Left hindlimb (tissue), 1 donor: ENCODE results near the gene NOC3L.
"Not testable (repeated sequence)": the region's sequence is repeated elsewhere in the genome, so short reads cannot be mapped to it uniquely, and the experiment has no call there.

Experiments used
- DNase-seq: peaks from one replicate; pipeline ENCODE4 v3.0.0-alpha.2; 2018

The NOC3L gene

DNA sequence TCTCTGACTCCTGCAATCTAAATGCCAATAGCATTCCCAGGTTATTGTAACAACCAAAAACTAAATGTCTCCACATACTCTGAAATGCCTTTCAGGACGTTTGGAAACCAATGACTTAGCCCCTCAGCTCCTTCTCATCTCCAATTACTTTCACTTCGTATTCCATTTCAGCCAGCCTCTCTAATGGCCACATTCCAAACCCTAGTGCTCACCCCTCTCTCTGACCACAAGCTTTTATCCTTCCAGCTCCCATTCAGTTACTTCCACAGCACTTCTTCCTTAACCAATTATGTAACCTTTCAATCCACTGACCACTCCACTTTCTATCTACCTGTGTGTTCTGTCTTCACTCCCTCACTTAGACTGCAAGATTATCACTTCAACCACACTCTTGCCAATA lies 4.3 kb downstream of the NOC3L start:
- no peak for DNase-seq

DNA sequence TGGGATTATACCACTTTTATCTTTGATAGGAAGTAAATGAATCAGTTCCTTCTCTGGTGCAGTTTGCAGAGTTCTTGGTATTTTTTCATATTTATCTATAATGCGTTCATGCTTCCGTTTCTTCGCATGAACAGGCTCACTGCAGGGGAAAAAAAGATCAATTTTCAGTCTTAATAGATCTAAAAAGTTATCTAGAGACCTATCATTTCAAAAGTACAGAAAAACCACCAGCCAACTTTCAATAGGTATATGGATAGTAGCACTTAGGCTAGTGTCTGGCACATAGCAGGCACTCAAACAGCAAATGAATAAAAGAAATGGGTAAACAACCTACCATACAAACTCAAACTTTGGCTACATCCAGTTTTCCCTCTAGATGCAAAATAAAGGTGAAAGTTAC lies 5.5 kb downstream of the NOC3L start:
- no peak for DNase-seq

DNA sequence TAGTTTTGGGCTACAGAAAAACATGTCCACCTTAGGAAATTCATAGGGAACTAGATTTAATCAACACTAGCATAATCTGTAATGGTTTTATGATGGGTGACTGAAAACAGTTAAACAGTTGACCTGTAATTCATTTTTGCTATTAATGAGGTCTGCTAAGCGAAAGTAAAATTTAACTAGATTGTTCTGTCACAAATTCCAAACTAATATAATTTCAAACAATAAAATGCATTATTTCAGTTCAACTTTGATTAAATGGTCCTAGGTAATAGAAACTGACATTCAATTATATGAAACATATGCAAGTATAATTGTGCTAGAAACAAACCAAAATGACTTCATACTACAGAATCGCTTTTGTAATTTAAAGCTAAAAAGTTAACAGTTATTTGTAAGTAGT lies 6.9 kb downstream of the NOC3L start:
- no peak for DNase-seq

DNA sequence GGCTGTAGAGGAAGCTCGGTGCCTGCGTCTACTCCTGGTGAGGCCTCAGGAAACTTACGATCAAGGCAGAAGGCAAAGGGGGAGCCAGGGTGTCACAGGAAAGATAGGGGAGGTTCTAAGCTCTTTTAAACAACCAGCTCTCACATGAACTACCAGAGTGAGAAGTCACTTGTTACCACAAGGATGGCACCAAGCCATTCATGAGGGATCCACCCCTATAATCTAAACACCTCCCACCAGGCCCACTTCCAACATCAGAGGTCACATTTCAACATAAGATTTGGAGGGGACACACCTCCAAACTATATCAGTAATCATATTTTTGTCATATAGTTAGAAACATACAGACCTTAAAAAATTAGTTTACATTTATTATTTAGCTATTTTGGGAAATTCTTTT lies 9.4 kb downstream of the NOC3L start:
- DNase-seq, result no peak

DNA sequence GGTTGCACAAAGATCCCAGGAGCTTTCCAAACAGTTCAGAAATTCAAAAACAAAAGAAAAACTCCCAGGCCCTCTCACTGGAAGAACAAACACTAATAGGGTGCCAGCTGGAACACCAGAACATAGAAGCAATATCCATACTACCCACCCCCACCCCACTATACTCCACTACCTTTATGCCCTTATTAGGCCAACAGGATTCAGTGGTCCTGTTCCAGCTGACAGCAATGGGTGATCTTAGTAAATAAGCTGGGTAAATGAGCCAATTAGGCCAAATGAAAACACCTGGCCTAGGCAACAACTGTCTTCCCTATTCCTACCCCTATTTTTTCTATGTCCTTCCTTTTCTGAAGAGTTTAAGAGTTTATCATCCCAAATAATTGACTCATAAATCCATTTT lies 11.7 kb downstream of the NOC3L start:
- DNase-seq, result no peak

DNA sequence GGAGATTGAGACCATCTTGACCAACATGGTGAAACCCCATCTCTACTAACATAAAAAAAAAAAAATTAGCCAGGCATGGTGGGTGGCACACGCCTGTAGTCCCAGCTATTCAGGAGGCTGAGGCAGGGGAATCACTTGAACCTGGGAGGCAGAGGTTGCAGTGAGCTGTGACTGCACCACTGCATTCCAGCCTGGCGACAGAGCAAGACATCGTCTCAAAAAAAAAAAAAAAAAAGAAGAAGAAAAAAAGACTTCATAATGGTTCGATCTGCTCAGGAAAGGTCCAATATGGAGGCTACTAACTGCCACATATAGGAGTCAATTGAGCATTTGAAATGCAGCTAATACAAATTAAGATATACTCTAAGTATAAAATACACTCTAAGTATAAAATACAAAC lies 12.2 kb downstream of the NOC3L start:
- DNase-seq, result not testable (repeated sequence)

DNA sequence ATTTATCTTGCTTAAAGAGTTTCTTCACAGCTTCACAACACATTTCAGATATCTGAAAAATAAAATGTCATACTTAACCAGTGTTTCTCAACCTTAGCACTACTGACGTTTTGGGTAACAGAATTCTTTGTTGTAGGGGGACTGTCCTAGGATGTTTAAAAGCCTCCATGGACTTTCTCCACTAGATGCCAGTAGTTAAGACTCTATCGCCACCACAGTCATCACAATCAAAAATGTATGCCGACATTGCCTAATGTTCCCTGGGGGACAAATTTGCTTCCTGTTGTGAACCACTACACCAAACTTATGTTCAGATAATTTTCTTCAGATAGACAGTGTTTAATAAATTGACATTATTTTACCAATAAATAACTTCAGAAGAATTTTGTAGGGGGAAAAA lies 13.4 kb downstream of the NOC3L start:
- no peak for DNase-seq

DNA sequence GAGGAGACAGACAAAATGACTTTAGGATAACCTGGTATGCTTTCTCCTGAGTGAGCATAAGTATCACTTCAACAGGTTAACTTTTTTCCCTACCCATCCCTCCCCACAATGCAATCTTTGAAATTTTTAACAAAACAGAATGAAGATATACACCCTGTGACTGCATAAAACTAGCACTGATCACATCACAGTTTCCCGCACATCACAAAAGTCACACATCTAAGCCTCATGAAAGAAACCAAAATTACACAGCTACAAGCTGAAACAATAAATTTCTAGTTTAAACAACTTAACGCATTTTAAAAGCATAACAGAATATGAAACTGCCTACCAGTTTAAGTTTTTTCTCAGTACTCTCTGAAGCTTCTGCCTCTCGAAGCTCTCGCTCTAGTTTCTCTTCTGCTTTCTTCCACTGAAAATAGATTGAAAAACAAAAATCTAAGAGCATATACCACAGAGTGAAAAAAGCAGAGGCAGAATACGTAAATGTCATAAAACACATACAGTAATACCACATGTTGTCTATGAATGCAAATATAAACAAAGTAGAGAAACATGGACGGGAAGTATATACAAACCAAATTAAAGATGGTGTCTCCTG lies 18.1 kb downstream of the NOC3L start:
- no peak for DNase-seq

DNA sequence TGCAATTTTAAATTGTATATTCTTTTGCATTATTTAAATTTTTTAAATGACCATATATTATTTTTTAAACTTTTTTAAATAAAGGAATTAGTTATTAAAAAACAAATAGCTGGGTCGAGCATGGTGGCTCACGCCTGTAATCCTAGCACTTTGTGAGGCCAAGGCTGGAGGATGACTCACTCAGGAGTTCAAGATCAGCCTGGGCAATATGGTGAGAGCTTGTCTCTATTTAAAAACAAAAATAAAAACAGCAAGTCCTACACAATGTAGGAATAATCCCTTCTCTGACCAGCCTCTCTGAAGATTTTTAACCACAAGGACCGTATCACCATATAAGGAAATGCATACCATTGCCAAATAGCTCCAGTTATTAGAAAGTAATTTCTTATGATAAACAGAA lies 19.6 kb downstream of the NOC3L start:
- no peak for DNase-seq

DNA sequence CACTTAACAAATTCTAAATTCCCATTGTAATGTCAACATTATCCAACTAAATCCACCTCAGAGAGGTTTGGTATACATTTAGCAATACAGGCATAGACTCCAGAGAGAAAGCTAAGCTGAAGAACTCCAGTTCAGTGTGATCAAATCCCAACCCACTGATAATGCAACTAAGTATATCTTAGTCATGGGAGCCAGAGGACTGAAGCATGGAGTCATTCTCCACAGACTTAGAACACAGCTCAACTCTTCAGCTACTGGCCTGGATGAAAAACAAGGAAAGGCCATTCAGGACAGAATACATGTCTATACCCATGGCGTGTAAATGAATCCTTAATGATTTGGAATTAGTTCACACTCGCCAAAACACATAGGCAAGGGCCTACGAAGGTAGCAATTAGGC lies 27.9 kb downstream of the NOC3L start:
- DNase-seq, result no peak

DNA sequence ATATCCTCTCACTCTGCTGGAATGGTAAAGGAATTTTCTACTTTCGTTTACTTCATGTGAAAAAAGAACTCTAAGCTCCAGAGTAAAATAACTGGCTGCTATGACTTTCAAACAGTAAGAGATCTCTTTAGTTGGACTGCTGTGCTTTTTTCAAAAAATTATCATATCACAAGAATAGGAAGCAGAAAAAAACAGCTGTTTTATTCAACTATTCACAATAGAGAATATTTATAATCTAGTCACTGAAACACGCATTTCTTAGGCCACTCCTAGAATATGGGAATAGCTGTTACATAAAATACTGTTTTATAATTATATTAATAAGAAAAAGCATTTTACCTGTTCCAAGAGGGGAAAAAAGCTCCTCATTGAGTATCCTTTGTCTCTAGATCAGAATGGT lies 29.7 kb downstream of the NOC3L start:
- no peak for DNase-seq

DNA sequence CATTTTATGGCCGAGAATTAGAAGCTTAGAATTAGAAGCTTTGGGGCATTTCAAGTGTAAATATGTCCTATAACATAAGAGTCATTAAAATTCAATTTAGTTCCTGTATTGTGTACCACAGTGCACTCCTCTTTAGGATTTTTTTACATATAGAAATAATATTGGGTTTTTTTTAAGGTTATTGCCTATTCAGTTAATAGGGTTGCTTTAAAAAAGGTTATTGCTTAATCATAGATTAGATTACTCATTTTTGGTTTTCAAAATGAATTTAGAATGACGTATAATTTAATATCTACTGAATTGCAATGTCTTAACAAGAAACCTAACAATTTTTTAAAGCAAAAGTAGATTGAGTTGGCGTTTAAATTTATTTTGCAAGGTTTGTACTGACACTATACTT lies 34.1 kb downstream of the NOC3L start:
- no peak for DNase-seq

DNA sequence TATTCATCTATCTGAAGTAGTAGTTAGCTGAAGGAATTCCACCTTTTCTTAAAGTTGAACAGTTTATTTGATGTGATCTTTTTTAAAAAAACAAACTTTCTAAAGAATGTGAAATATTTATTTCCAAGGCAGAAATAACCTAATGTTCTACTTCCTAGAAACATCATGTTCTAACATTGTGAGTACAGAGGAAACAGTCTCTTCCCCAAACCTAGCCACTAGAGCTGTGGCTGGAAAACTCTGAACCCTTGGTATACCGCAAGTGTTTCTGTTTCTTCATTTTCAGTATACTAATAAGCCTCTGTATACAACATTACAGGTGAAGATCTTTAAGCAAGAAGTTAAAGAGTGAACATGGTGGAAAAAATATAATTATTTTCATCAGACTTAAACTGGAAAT lies 35.1 kb downstream of the NOC3L start:
- no peak for DNase-seq

DNA sequence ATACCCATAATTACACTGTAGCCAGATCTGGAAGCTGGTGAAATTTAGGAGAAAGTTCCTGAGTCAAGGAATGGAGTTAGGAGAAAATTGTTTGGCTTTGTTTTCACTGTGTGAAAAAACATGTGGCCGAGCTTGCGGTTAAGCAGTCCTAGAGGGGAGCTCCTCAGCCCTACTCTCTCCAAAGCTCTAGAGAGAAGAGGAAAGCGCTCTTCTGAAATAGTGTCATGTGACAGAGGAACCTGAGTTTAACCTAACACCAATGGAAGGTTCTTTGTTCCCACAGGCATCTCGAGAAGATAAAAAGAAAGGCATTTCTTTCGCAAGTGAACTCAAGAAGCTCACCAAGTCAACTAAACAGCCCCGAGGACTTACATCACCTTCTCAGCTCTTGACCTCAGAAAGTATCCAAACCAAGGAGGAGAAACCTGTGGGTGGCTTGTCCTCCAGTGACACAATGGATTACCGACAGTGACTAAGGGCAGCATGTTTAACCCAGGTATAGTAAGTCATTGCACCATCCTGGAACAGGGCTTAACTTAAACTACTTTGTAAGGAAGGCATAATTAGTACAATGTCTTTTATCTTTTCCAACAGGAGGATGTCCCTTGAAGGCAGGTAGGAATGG lies 38.0 kb downstream of the NOC3L start:
- DNase-seq, result no peak

DNA sequence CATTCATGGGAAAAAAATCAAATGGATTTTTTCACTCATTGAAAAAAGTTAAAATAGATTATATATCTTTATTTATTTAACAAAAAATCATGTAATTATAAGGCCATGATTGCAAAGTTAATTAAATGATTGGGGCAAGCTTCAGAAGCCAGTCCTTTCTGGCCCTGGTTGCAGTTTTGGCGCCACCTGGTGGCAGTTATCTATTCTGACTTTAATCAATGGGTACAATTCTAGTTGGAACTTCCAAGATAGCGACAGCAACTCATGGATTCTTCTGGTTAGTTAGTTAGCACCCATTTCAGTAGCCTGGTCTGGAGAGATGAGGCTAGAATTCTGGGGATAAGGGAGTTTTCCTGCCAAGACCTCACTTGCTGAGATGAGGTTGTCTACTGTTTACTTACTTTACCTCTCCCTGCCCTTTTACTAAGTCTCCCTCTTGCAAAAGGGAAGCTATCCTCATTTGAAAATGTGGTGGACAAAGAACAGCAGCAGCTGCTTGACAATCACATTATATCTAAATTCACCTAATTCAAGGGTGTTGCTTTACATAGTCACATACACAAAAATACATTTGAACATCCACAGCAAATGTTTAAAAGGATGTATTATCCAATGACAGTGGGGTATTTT lies 42.3 kb downstream of the NOC3L start:
- DNase-seq, result peak; percentile 57

DNA sequence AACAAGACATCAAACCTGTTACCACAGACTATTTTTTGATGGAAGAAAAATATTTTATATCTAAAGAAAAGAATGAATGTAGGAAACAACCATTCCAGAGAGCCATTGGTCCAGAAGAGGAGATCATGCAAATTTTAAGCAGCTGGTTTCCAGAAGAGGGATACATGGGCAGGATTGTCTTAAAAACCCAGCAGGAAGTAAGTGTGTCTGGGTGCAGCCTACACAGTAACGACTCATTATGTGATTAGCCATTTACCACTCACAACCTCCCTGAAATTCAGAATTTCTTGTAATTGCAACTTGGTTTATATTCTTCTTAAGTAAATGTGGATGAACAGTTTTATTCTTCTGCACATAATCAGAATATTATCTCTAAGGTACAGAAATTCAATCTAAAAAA lies 46.2 kb downstream of the NOC3L start:
- DNase-seq, result no peak

DNA sequence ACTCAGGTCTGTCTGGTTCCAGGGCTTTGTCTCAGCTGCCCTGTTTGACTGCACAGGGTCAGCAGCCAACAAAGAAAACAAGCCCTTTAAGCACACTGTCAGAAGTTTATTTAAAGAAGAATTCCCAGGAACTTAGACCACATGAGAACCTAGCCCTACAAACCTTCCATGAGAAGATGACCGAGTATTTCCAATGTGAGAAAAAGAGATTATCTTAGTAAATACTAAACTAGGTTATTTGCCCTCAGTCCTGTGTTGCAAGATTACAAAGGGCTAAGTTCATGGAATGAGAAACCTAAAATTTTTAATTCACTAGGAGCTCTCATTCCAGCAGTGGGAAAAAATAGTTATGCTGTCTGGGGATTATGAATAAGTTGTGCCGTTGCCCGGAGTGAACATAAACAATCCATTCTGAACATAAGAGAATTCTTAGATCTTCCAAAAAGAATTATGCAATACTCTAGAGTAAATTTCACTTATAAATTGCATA lies 46.7 kb downstream of the NOC3L start:
- peak; percentile 43 for DNase-seq

DNA sequence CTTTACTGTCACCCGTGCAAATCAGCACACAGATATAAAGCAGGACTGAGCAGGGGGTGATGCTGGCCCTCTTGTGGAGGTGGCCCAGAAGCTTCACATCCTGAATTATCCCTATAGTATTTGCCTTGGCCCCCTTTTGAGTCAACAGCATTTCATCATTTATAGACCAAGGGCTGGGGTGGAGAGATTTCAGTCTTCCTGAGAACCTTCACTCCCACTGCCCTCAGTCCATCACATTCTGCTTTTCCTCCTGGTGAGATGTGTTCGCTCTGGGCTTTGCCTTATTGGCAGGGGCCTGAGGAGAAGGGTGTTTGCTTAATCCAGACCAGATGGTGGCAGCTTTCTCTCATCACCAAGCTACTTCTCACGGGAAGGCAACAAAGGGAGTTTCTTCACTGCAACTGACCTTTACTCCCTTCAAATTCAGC lies 47.7 kb downstream of the NOC3L start:
- DNase-seq, result no peak

DNA sequence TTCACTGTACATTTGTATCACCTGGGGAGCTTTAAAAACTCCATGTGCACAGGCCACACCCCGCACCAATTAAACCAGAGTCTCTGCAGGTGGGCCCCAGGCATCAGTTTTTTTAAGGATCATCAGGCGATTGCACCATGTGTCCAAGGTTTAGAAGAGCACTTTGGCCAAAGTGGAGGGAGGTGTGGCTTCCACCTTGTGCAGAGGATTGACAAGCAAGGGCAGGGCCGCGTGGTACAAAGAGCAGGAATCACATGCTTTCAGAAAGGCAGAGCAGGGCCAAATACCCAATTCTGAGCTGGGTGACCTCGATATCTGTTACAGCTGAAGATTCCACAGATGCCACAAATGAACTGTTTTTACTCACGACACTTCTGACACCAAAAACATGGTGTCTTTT lies 52.4 kb downstream of the NOC3L start:
- DNase-seq, result no peak

DNA sequence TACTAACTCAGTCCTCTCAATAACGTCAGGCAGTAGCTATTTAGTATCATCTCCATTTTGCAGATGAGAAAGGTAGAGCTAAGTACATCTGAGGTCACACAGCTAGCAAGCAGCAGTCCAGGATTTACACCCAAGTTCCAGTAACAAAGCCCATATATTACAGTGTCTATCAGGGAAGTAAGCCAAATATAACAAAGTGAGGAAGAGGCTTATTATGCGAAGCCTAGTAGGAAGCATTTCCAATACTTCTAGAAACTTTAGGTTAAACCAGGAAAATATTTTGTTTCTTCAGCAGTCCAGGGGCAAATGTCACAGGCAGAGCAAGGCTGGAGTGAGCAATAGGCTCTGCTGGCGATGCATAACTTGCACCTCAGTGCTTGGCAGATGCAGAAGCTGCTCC lies 53.9 kb downstream of the NOC3L start:
- no peak for DNase-seq

DNA sequence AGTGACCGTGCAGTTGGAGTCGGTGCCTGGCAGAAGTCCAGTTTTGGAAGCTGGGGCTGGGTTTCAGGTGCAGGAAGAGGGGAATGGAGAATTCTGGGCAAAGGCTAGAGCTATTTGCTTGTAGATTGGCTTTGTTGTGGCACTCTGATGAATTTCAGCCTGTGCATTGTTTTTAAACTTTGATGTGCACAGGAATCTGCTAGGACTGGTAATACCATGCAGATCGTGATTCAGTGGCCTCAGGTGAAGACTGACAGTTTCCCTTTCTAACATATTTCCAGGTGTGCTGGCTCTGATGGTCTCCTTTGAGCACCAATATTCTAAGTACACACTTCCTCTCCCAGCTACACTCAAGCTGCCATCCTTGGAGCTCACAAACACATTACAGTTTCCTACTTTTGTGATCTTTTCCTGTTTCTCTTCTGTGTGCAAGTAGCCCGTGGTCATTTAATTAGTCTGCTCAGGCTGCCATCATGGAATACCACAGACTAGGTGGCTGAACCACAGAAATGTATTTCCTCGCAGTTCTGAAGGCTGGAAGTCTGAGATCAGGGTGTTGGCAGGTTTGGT lies 55.6 kb downstream of the NOC3L start:
- no peak for DNase-seq

DNA sequence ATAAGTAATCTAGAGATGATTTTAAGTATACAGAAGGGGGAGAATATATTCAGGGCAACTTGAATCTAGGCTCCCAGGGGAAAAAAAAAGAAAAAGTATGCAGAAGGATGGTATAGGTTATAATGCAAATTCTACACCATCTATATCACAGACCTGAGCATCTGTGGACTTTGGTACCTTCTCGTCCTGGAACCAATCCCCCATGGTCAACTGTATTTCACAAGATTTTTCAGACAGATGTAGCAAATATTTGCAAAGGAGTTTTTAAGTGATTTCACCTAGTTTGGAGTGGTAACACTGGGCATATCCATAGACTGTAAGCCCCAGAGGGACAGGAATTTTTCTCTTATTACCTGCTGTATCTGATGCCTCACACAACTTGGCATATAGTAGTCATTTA lies 58.8 kb downstream of the NOC3L start:
- DNase-seq, result no peak

DNA sequence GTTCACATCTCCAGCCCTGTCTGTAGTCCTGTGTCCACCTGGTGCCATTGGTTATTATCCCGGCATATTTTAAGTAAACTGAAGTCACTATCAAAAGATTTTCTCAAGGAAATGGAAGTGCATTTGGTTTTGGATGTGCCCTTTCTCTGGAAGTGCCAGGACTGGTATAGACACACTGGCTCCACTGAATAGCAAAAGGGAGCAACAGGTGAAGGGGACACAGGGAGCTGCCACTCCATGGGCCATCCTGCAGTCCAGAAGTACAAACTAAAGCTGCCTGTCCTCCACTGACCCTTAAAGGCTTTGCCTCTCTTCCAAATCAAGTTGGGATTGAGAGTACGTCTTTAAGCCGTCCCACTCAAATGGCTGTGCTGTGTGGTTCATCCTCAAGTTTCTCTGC lies 62.7 kb downstream of the NOC3L start:
- no peak for DNase-seq

DNA sequence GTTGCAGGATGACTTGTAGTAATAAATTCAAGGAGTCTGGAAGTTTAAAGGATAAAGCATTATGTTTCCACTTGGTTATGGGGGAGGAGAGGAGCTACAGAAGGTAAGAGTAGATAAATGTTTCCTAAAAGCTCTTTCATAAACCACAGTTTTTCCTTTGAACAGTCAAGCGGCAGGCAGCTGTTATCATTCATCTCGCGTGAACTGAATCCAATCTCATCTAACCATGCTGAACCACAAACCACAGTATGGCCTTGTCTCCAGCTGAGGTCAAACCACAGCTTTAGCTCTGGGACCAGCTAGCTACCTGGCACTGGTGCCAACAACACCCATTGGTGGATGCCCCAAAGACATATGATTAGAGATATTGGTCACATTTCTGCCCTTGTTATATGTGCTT lies 63.3 kb downstream of the NOC3L start:
- no peak for DNase-seq
